ENCODE measurements around the gene SH2B2.

DNA sequence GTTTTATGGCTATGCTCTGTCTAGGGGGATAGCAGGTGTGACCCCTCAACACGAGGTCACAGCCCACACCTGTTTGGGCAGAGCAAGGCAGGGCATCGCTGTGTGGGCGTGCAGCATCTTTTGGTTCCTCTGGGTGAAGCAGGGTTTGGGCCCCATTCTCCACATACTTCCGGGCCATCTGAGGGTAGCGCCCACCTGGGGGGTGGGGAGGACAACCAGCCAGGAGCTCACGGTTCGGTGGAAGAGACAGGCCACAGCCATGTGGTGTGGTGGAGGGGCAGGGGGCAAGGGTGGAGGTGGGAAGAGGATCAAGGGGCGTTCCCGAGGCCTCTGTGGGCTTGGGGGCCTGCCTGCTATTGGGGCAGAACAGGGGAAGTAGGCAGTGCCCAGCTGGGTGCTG lies 2.4 kb downstream of the SH2B2 start:
- TF ChIP-seq CTCF (IDR thresholded peaks at IDR 0.05; ENCODE audit: extremely low read depth in 1 of 2, insufficient read depth in 1 of 2, low read depth in 1 of 2, low read length in 2 of 2), result no peak
- TF ChIP-seq POLR2AphosphoS5 (IDR thresholded peaks at IDR 0.05; ENCODE audit: insufficient read depth, low read depth, low read length), result no peak
- TF ChIP-seq MYC (IDR thresholded peaks at IDR 0.05; ENCODE audit: low read depth, low read length), result no peak

Data from endothelial cell of umbilical vein (primary cell).